Central memory CD8-positive, alpha-beta T cell (primary cell): Measurements from ENCODE around the gene KCNN4.

Source experiments
- ATAC-seq: fragments of 150-1000 bp; cut with Tn5 transposase; replicated peaks from 2 replicates; pipeline ENCODE4 v1.10.0; 2022; ENCODE audit warnings: mild to moderate bottlenecking, moderate FRiP score, moderate number of reproducible peaks; ENCODE audit not compliant: poor library complexity, severe bottlenecking; ENCODE audit errors: extremely low read depth
- DNase-seq, 2 donors: peaks; one replicate each; pipeline ENCODE4 v3.0.0; 2021; ENCODE audit warnings: low spot score in 2 of 2
- H3K27ac Mint-ChIP-seq: one replicate; pipeline ENCODE4 v1.8.0; 2022; ENCODE audit warnings: low read depth, mild to moderate bottlenecking, moderate library complexity, mixed read lengths
- H3K27me3 Mint-ChIP-seq: one replicate; pipeline ENCODE4 v1.8.0; 2022; ENCODE audit warnings: mixed read lengths
- H3K36me3 Mint-ChIP-seq: one replicate; pipeline ENCODE4 v1.8.0; 2022; ENCODE audit warnings: mild to moderate bottlenecking, moderate library complexity, mixed read lengths; ENCODE audit not compliant: insufficient read depth
- H3K4me1 Mint-ChIP-seq: one replicate; pipeline ENCODE4 v1.8.0; 2022; ENCODE audit warnings: mixed read lengths
- H3K4me3 Mint-ChIP-seq: one replicate; pipeline ENCODE4 v1.8.0; 2022; ENCODE audit warnings: mild to moderate bottlenecking, moderate library complexity, mixed read lengths
- H3K9me3 Mint-ChIP-seq: one replicate; pipeline ENCODE4 v1.8.0; 2022; ENCODE audit warnings: mixed read lengths

Gene KCNN4

DNA sequence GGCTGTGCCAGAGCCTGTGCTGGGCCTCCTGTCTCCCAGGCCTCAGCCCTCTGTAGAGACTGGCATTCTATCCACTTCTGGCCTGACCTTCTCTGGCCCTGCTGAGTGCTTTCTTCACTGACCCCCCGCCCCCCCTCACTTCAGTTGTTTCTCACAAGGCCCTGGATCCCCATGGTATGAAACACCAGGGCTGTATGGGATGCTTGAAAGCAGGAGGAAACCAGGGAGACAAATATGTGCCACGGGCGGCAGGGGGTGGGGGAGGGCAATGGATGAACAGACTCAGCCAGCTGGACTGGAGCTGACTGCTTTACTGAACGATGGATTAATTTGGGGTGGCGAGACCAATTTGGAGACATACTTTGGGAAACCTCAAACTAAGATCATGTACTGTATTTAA, 50.9 kb downstream of the KCNN4 start:
- DNase-seq (no peak), ATAC-seq (no peak)
- Mint-ChIP-seq H3K36me3 (peaks cover 15% of the 10 kb centered on the region), H3K27me3 (no peaks in the 10 kb centered on the region), H3K9me3 (no peaks in the 10 kb centered on the region), H3K27ac (peak overlapping the region; percentile 19), H3K4me1 (no peaks in the 10 kb centered on the region), H3K4me3 (no peak overlapping the region)

DNA sequence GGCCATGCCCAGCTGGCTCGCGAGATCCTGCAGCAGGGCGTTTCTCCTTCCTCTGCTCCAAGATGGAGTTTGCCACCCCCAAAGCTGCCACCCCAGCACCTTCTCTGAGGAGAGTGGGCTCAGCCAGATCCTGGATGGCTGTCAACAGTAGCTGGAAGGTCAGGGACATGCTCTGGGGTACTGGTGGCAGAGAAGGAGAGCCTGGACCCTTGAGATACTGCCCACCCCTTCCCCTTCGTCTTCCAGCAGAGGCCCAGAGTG, 53.2 kb downstream of the KCNN4 start:
- no peak for DNase-seq
- Mint-ChIP-seq H3K36me3 (peaks cover 10% of the 10 kb centered on the region), H3K27me3 (no peaks in the 10 kb centered on the region), H3K4me3 (no peak overlapping the region), H3K9me3 (no peaks in the 10 kb centered on the region), H3K4me1 (no peaks in the 10 kb centered on the region), H3K27ac (no peak overlapping the region)
- no peak for ATAC-seq

DNA sequence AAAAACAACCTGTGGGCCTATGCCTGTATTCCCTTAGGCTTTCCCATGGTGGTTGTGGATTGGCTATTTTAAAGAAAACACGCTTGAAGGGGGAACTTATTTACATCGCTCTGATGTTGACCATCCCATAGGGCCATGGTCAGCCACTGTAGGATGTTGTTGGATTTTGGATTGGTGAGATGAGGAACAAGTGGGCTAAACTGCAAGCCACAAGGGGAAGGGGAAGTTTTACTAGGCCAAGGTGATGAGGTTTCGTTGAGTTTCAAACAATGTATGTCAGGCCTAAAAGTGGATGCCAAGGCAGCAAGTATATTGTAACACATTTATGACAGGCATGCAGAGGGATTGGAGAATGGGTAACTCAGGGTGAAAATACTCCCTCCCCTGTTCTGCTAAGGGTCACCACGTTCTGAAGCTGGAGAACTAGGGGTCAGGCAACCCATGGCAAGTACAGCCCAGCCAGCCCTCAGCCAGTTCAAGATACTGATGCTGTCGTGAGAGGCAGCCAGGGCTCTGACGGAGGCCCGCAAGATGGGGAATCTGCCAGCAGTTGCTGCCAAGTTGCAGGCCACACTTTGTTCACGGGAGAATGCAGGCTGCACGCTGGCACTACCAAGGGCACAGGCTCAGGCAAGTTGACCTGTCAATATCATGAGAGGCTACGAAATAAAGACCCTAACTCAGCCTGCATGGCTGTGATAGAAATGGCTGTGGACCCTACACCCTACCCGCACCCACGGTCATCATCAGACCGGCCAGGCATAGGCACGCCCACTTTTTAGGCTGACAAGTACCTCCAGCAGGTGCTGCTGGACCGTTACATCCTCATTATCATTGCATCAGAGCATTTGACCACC, 53.8 kb downstream of the KCNN4 start:
- H3K4me1 Mint-ChIP-seq, result no peaks in the 10 kb centered on the region
- no peak overlapping the region for H3K27ac Mint-ChIP-seq
- DNase-seq, result no peak
- H3K9me3 Mint-ChIP-seq, result no peaks in the 10 kb centered on the region
- no peak overlapping the region for H3K4me3 Mint-ChIP-seq
- no peak for ATAC-seq
- no peaks in the 10 kb centered on the region for H3K27me3 Mint-ChIP-seq
- peaks cover 8% of the 10 kb centered on the region for H3K36me3 Mint-ChIP-seq

DNA sequence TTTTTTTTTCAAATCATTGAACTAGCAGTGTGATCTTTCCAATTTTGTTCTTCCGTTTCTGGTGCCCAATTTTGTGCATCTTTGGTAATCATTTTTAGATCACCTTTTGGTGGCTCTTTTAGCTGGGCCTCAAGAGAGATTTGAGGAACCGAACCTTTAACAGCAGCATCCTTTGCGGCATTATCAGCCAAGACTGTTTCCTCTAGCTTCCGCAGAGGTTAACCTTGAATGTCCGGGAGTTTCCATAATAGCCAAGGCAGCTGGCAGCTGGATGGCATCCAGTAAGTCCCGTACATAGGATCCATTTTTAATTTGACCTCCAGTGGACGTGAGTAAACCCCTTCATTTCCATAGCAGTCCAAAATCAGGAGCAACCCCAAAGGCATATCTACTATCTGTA, 55.3 kb downstream of the KCNN4 start:
- Mint-ChIP-seq H3K27ac (no peak overlapping the region), H3K36me3 (peaks cover 5% of the 10 kb centered on the region), H3K27me3 (no peaks in the 10 kb centered on the region), H3K4me1 (no peaks in the 10 kb centered on the region), H3K4me3 (no peak overlapping the region), H3K9me3 (no peaks in the 10 kb centered on the region)
- DNase-seq (no peak), ATAC-seq (no peak)

DNA sequence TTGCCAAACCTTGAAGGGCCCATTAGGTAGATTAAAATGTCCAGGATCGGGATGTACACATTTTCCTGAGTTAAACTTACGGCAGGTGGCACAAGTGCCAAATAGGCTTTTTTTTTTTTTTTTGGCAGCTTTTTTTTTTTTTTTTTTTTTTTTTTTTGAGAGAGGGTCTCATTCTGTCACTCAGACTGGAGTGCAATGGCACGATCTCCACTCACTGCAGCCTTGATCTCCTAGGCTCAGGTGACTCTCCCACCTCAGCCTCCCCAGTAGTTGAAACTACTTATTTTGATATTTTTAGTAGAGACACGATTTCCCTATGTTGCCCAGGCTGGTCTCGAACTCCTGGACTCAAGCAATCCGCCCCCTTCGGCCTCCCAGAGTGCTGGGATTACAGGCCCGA, 55.9 kb downstream of the KCNN4 start:
- DNase-seq (no peak), ATAC-seq (no peak)
- Mint-ChIP-seq H3K36me3 (peaks cover 1% of the 10 kb centered on the region), H3K27ac (no peak overlapping the region), H3K9me3 (no peaks in the 10 kb centered on the region), H3K27me3 (no peaks in the 10 kb centered on the region), H3K4me1 (no peaks in the 10 kb centered on the region), H3K4me3 (no peak overlapping the region)

DNA sequence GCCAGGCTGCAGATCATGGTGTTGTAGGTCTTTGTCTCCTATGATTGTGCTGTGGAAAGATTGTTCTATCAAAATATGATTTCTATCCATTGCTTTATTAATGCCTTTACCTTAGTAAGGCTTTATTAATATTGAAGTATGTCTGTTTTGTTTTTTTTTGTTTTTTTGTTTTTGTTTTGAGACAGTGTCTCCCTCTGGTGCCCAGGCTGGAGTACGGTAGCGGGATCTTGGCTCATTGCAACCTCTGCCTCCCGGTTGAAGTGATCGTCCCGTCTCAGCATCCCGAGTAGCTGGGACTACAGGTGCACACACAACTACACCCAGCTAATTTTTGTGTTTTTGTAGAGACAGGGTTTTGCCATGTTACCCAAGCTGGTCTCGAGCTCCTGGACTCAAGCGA, 57.2 kb downstream of the KCNN4 start:
- Mint-ChIP-seq H3K27ac (no peak overlapping the region), H3K9me3 (no peaks in the 10 kb centered on the region), H3K4me3 (no peak overlapping the region), H3K27me3 (no peaks in the 10 kb centered on the region), H3K36me3 (peaks cover 1% of the 10 kb centered on the region), H3K4me1 (no peaks in the 10 kb centered on the region)
- ATAC-seq, result no peak
- DNase-seq, result no peak

DNA sequence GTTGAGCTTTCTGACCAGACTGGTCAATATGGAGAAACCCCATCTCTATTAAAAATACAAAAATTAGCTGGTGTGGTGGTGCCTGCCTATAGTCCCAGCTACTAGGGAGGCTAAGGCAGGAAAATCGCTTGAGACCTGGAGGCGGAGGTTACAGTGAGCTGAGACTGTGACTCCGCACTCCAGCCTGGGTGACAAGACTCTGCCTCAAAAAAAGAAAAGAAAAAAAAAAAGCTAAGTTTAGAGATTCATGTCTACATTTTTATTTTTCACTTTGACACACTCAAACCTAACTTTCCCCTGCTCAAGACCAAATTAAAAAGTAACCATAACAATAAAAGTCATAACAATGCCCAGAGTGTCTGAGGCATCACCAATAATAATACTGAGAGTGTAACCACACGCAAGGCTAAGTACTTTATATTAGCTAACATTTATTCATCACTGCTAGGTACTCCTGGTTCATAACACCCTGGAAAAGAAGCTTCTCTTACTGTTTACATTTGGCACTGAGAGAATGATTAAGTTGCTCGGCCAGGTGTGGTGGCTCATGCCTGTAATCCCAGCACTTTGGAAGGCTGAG, 59.2 kb downstream of the KCNN4 start:
- H3K27me3 Mint-ChIP-seq, result peaks cover 3% of the 10 kb centered on the region
- DNase-seq (no peak), ATAC-seq (no peak)
- no peaks in the 10 kb centered on the region for H3K4me1 Mint-ChIP-seq
- H3K4me3 Mint-ChIP-seq, result no peak overlapping the region
- H3K36me3 Mint-ChIP-seq, result peaks cover 3% of the 10 kb centered on the region
- H3K27ac Mint-ChIP-seq, result no peak overlapping the region
- H3K9me3 Mint-ChIP-seq, result no peaks in the 10 kb centered on the region

DNA sequence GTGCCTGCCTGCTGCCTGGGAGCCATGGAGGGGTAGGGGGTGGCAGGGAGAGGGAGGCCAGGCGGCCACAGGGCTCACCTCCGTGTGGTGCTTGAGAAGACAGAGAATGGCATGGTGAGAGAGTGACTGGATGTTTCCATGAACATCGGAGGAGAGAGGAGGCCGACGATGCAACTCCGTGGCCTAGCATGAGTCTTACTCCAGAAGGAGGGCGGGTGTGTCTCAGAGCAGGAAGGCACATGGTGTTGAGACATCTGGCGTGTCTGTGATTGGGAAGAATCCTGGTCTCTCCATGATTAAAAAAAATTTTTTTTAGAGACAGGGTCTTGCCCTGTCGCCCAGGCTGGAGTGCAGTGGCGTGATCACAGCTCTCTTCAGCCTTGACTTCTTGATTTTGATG, 59.8 kb downstream of the KCNN4 start:
- H3K27ac Mint-ChIP-seq, result no peak overlapping the region
- ATAC-seq, result no peak

DNA sequence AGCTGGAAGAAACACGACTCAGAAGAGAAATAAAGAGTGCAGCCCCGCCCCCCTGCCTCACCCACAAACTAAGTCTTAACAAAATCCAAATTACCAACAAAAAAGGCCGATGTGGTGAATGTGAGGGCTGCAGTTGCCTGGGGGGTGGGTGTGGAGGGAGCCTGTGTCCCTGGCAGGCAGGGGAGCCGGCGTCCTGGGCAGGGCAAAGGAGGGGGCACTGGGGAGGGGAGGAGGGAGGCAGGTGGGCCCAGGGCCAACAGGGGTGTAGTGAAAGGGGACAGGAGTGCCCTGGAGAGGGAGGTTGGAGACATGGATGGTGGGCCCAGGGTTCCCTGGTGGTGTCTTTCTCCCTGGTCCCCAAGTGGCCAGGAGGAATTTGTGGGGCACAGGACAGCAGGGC, 60.9 kb downstream of the KCNN4 start:
- Mint-ChIP-seq H3K36me3 (peaks cover 3% of the 10 kb centered on the region), H3K4me3 (no peak overlapping the region), H3K9me3 (no peaks in the 10 kb centered on the region), H3K27ac (no peak overlapping the region), H3K27me3 (peaks cover 16% of the 10 kb centered on the region), H3K4me1 (no peaks in the 10 kb centered on the region)
- ATAC-seq, result no peak
- no peak for DNase-seq

More for the DNA sequence above, 59.8 kb downstream of the KCNN4 start:
- Mint-ChIP-seq H3K4me3 (no peak overlapping the region), H3K27me3 (peaks cover 9% of the 10 kb centered on the region), H3K36me3 (peaks cover 3% of the 10 kb centered on the region), H3K4me1 (no peaks in the 10 kb centered on the region), H3K9me3 (no peaks in the 10 kb centered on the region)
- DNase-seq, result no peak

DNA sequence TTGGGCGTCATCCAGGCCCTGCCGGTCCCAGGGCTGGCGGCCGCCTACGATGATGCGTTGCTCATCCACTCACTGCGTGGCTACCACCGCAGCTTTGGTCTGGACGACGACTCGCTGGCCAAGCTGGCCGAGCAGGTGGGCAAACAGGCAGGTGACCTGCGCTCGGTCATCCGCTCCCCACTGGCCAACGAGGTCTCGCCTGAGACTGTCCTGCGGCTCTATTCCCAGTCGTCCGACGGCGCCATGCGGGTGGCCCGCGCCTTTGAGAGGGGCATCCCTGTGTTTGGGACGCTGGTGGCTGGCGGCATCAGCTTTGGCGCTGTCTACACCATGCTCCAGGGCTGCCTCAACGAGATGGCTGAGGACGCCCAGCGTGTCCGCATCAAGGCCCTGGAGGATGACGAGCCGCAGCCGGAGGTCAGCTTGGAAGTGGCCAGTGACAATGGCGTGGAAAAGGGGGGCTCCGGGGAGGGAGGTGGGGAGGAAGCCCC, 61.4 kb downstream of the KCNN4 start:
- ATAC-seq (no peak), DNase-seq (no peak)
- Mint-ChIP-seq H3K27me3 (peaks cover 21% of the 10 kb centered on the region), H3K36me3 (peaks cover 3% of the 10 kb centered on the region), H3K4me1 (no peaks in the 10 kb centered on the region), H3K27ac (no peak overlapping the region), H3K9me3 (no peaks in the 10 kb centered on the region), H3K4me3 (no peak overlapping the region)

DNA sequence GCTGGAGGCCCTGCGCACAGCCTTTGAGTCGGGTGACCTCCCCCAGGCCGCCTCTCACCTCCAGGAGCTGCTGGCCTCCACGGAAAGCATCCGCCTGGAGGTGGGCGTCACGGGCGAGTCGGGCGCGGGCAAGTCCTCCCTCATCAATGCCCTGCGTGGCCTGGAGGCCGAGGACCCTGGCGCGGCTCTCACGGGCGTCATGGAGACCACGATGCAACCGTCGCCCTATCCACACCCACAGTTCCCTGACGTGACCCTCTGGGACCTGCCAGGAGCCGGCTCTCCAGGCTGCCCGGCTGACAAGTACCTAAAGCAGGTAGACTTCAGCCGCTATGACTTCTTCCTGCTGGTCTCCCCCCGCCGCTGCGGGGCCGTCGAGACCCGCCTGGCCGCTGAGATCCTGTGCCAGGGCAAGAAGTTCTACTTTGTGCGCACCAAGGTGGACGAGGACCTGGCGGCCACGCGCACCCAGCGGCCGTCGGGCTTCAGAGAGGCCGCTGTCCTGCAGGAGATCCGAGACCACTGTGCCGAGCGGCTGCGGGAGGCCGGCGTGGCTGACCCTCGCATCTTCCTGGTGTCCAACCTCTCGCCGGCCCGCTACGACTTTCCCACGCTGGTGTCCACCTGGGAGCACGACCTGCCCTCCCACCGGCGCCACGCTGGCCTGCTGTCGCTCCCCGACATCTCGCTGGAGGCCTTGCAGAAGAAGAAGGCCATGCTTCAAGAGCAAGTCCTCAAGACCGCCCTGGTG, 62.0 kb downstream of the KCNN4 start:
- H3K4me1 Mint-ChIP-seq, result no peaks in the 10 kb centered on the region

More for the DNA sequence above, 62.0 kb downstream of the KCNN4 start:
- H3K36me3 Mint-ChIP-seq, result peaks cover 3% of the 10 kb centered on the region
- no peak overlapping the region for H3K4me3 Mint-ChIP-seq
- no peak for DNase-seq
- no peak for ATAC-seq
- no peak overlapping the region for H3K27ac Mint-ChIP-seq
- peaks cover 26% of the 10 kb centered on the region for H3K27me3 Mint-ChIP-seq
- H3K9me3 Mint-ChIP-seq, result no peaks in the 10 kb centered on the region
